IPS-20b (cell line): ENCODE data around the gene SEMA3E.
A peak's percentile ranks its signal among the peaks of the same experiment; 100 is the strongest.

Experiments
- H3K27ac ChIP-seq: one replicate; pipeline ENCODE4 v1.5.1; 2013; ENCODE audit warnings: low read length
- H3K27me3 ChIP-seq: 2 replicates; pipeline ENCODE4 v1.6.1; 2013; ENCODE audit warnings: mild to moderate bottlenecking, low read length, inconsistent platforms; ENCODE audit not compliant: insufficient read depth
- H3K36me3 ChIP-seq: 2 replicates; pipeline ENCODE4 v1.6.1; 2013; ENCODE audit warnings: low read depth, mild to moderate bottlenecking, inconsistent platforms, low read length, moderate library complexity; ENCODE audit not compliant: insufficient read depth
- H3K4me1 ChIP-seq: 2 replicates; pipeline ENCODE4 v1.6.1; 2013; ENCODE audit warnings: mild to moderate bottlenecking, control low read depth, inconsistent platforms, low read length, moderate library complexity; ENCODE audit not compliant: insufficient read depth
- H3K4me3 ChIP-seq: 2 replicates; pipeline ENCODE4 v1.5.1; 2013; ENCODE audit warnings: mild to moderate bottlenecking, low read length, inconsistent platforms
- H3K9ac ChIP-seq: 2 replicates; pipeline ENCODE4 v1.6.1; 2013; ENCODE audit warnings: low read depth, mild to moderate bottlenecking, inconsistent platforms, low read length, moderate library complexity
- H3K9me3 ChIP-seq: 2 replicates; pipeline ENCODE4 v1.6.1; 2013; ENCODE audit warnings: mild to moderate bottlenecking, low read depth, low read length, inconsistent platforms; ENCODE audit not compliant: insufficient read depth

SEMA3E gene

DNA sequence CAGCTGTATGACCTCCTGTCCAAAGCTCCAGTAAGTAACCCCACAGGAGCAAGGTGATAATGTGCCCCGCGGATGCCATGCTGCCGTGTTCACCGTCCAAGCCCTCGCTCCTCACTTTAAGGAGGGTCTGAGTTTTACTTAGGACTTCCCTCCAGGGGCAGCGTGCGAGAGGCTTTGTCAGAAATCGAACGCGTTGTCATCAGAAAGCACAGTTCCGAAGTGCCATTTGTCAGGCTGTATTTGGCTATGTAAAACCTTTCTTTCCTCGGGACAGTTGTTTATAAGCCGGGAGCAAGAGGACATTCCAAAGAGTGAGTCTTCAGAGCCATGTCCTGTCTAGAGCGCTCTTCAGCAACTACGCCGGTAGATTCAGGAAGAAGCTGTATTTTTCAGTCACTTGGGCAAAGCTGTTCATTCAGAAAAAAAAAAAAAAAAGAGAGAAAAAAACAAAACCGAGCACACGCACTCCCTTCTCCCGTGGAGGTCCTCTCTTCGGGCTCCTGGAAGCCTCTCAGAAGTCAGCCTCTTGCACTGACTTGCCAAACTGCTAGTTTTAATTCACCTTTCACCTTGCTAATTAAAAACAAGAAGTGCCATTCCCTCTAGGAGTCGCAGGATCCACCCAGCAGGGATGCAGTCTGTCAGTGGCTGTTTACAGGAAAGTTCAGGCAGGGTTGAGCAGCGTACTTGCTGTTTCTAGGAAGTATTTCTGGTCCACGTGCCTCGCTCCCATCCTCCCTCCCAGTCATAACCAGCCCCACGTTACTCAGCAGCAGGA is at the start of gene SEMA3E:
TSS of gene SEMA3E (minus strand) at position 676 of the 778 bp plus-strand sequence.
- H3K27ac ChIP-seq, result no peak within 1 kb of the TSS
- H3K4me1 ChIP-seq, result peaks cover 12% of the 10 kb centered on the region; the same call in 1 of the 2 replicates

DNA sequence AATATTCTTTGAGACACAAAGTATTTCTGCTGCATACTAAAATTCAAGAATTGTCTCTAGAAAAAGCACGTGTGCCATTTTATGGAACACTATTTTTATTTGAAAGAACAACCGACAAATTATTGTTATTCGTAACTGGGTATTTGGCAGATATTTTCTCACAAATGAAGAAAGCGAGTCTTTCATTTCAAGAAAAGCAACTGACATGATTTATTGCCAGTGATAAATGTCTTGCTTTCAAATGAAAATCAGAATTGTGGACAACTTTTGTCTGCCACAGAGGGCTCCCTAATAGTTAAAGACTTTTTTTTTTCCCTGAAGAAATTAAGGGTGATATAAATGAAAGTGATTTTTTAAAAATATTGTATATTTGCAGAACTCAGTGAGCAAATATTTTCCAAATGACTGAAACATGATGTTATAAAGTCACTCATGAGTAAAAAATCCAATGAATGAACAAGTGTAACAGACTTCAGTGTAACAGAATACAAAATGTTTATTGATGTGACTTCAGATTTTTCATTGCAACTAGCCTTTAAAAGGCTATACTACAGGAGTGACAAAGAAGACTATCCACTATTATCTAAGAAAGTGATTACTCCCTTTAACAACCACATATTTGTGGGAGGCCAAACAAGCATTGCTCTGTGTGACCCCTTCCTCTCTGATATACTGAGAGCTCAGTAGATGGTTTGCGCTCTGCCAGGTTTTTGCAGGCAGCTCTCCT is 49.0 kb upstream of the SEMA3E start:
- no peak overlapping the region for H3K4me3 ChIP-seq
- peaks cover 31% of the 10 kb centered on the region for H3K4me1 ChIP-seq
- no peak overlapping the region for H3K9ac ChIP-seq
- H3K27ac ChIP-seq, result no peak overlapping the region
- H3K36me3 ChIP-seq, result no peaks in the 10 kb centered on the region
- no peaks in the 10 kb centered on the region for H3K9me3 ChIP-seq
- peaks cover 55% of the 10 kb centered on the region for H3K27me3 ChIP-seq

More for the DNA sequence above, at the start of gene SEMA3E:
- peak within 1 kb of the TSS; percentile 69 for H3K4me3 ChIP-seq
- H3K27me3 ChIP-seq, result no peaks in the 10 kb centered on the region
- peak within 1 kb of the TSS; percentile 21; the same call in 1 of the 2 replicates for H3K9ac ChIP-seq
- no peaks in the 10 kb centered on the region for H3K36me3 ChIP-seq
- H3K9me3 ChIP-seq, result no peaks in the 10 kb centered on the region

DNA sequence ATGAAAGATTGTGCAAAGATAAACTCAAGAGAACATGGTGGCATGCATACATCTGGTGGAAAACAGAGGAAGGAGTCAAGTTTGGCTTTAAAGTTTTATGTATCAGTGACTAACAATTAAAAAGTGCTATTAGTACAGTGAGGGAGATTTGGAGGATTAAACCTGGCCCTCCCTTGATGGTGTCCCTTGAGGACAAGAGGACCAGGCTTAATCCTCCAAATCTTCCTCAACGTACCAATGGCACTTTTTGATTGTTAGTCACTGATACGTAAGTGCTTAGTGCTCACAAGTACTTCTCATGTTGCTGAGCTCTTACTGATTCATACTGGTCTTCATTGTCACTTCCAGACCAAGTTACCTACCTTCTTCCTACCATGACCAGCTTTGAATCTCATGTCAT is 47.2 kb upstream of the SEMA3E start:
- no peaks in the 10 kb centered on the region for H3K36me3 ChIP-seq
- peaks cover 44% of the 10 kb centered on the region for H3K4me1 ChIP-seq
- no peak overlapping the region for H3K9ac ChIP-seq
- H3K9me3 ChIP-seq, result no peaks in the 10 kb centered on the region
- peak overlapping the region; percentile 29 for H3K4me3 ChIP-seq
- H3K27ac ChIP-seq, result no peak overlapping the region
- H3K27me3 ChIP-seq, result peaks cover 55% of the 10 kb centered on the region

DNA sequence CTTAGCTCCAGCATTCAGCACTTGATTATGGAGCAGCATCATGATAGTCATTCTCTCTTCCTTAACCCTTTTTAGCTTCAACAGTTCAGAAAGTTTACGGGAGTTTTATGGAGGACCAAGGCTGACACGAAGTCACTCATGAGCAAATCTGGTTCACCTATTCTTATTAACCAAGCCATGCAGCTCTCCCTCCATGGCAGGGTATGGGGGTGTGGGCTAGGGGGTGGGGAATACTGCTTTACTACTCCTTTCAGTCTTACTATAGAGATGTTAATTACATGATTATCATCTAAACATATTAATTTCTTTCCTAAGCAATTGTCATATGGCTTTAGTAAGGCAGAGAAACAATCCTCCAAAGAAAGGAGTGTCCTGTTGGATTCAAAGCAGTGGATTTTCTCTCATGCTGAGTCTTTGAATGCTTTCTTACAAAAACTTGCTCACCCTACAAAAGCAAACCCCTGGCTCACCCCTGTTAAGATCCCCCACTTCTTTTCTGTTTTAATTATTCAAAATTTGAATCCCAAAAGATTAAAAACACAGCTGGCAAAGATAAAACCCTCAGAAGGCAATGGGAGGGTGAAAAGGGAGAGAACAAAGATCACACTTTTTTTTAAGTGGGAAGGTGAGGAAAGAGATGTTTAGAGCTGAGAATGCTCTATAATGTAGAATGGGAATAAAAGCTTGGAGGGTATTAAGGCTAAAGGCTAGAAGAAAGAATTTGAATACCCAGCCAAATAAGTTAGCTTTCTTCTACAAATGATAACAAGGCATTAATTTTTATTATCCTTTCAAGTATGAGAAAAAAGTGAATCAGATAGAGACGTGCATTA is 46.4 kb upstream of the SEMA3E start:
- Histone ChIP-seq H3K27ac (no peak overlapping the region), H3K4me1 (peaks cover 49% of the 10 kb centered on the region)

DNA sequence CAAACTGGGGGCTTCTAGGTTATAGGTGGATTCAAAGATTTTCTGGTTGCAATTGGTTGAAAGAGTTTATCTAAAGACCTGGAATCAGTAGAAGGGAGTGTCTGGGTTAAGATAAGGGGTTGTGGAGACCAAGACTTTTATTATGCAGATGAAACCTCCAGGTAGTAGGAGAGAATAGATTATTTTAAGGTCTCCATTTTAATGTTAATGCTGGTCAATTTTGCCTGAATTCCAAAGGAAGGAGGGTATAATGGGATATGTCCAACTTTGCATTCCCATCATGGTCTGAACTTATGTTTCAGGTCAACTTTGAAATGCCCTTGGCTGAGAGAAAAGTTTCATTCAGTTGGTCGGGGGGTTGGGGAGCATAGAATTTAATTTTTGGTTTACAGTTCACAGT is 44.3 kb upstream of the SEMA3E start:
- Histone ChIP-seq H3K36me3 (no peaks in the 10 kb centered on the region), H3K4me1 (peaks cover 58% of the 10 kb centered on the region), H3K4me3 (peak overlapping the region; percentile 3; the same call in 1 of the 2 replicates), H3K27me3 (peaks cover 46% of the 10 kb centered on the region), H3K9ac (no peak overlapping the region), H3K9me3 (no peaks in the 10 kb centered on the region), H3K27ac (no peak overlapping the region)

More for the DNA sequence above, 46.4 kb upstream of the SEMA3E start:
- Histone ChIP-seq H3K36me3 (no peaks in the 10 kb centered on the region), H3K9ac (no peak overlapping the region), H3K27me3 (peaks cover 55% of the 10 kb centered on the region), H3K9me3 (no peaks in the 10 kb centered on the region), H3K4me3 (peak overlapping the region; percentile 29)

DNA sequence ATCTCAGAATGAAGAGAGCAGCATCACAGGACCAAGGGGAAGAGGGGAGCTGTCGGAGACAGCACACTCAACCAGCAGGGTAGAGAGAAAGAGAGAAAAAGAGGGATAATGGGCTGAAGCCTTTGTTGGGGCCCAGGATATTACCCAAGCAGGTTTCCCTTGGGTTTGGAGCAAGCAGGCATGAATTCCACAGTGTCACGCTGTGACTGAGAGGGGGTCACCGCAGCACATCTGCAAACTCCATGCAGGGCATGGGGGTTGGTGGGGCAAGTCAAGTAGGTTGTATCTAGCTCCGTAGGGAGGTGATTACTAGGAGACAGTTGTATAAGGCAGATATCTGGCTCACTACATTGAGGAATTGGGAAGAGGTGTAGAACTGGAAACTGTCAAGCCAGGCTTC is 42.2 kb upstream of the SEMA3E start:
- H3K9ac ChIP-seq, result peak overlapping the region; percentile 4; the same call in 1 of the 2 replicates
- H3K36me3 ChIP-seq, result no peaks in the 10 kb centered on the region
- no peak overlapping the region for H3K27ac ChIP-seq

DNA sequence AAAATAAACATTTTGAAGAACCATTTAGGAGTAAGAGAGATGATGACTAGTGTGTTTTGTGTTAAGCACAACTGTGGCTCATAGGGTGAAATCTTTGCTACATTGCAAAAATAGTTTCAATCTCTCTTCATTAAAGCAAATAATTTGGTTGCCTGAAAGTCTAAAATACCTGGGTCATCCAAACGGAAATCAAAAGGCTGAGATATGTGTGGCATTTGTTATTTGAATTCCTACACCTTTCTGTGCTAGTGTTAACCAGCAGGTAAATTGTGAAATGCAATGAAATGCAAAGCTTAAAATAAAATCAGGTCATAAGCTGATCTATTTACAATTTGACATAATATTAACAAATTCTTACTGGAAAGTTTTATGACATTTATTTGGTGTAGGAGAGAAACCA is 40.9 kb upstream of the SEMA3E start:
- Histone ChIP-seq H3K27me3 (peaks cover 20% of the 10 kb centered on the region; the same call in 1 of the 2 replicates), H3K4me1 (peaks cover 54% of the 10 kb centered on the region), H3K4me3 (no peak overlapping the region), H3K9ac (no peak overlapping the region), H3K36me3 (no peaks in the 10 kb centered on the region), H3K9me3 (no peaks in the 10 kb centered on the region), H3K27ac (no peak overlapping the region)

More for the DNA sequence above, 42.2 kb upstream of the SEMA3E start:
- peaks cover 59% of the 10 kb centered on the region for H3K4me1 ChIP-seq
- peak overlapping the region; percentile 44; the same call in 1 of the 2 replicates for H3K4me3 ChIP-seq
- peaks cover 25% of the 10 kb centered on the region for H3K27me3 ChIP-seq
- H3K9me3 ChIP-seq, result no peaks in the 10 kb centered on the region

DNA sequence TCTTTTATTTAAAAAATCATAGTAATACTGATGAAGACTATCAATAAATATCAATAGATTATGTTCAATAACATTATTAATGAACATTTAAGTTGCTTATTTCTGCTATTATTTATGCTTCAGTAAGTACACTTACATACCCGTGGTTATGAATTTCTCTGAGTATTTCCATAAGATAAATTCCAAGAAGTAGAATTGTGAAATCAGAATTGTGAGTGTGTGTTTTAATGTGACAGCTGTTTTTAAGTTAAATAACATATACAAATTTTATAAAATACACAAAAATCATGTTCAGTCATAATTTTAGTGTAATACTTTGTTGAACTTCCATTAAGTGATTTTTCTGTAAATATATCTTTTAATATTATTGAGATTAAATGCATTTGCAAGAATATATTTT is 37.5 kb upstream of the SEMA3E start:
- H3K4me3 ChIP-seq, result no peak overlapping the region
- H3K27me3 ChIP-seq, result peaks cover 16% of the 10 kb centered on the region; the same call in 1 of the 2 replicates
- no peaks in the 10 kb centered on the region for H3K36me3 ChIP-seq
- H3K27ac ChIP-seq, result no peak overlapping the region
- H3K9me3 ChIP-seq, result no peaks in the 10 kb centered on the region
- peaks cover 41% of the 10 kb centered on the region; the same call in 1 of the 2 replicates for H3K4me1 ChIP-seq
- H3K9ac ChIP-seq, result no peak overlapping the region

DNA sequence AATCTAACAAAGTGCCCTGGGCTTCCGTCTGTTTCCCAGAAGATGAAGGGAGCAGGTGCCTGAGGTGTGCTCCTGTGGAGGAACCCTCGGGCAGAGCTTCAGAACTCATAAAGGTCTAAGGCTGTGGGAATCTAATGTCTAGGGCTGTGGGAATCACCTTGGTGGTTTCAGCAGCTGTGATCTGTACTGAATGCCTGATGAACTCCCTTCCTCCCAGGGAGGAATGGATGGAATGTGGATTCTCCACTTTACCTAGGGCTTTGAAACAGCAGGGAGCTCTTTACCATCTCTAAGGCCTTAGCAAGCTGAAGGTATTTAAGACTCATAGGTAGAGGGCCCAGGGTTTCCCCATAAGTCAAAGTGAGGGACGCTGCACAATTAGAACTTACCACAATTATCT is 36.0 kb upstream of the SEMA3E start:
- peak overlapping the region; percentile 36 for H3K4me3 ChIP-seq
- H3K9ac ChIP-seq, result no peak overlapping the region
- peaks cover 29% of the 10 kb centered on the region; the same call in 1 of the 2 replicates for H3K4me1 ChIP-seq
- H3K36me3 ChIP-seq, result no peaks in the 10 kb centered on the region
- H3K9me3 ChIP-seq, result no peaks in the 10 kb centered on the region
- no peak overlapping the region for H3K27ac ChIP-seq
- H3K27me3 ChIP-seq, result peaks cover 16% of the 10 kb centered on the region; the same call in 1 of the 2 replicates

DNA sequence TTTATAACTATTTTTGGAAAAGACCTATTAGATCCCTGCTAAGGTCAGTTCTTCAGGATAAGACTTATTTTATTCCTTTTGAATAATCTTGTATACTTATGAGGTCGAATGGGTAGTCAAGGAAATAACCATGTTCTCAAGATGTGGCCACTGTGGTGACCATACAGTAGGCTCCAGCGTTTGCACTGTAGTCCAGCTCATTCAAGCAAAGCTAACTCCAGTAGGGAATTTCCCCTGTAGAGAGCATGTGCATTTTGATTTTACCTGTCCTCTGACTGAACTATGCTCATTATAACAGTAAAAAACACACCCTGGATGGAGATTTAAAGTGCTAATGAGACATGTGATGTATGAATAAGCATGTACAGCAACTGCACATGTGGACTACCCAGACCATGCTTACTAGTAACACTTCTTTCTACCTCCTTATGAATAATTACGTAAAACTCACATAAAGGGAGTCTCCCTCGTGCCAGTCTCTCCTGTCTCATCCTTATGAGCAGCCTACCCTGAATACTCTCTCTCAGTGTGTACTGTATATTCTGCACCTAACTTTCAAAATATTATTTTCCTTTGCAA is 32.4 kb upstream of the SEMA3E start:
- Histone ChIP-seq H3K36me3 (no peaks in the 10 kb centered on the region), H3K27ac (no peak overlapping the region)

More for the DNA sequence above, 32.4 kb upstream of the SEMA3E start:
- no peaks in the 10 kb centered on the region for H3K9me3 ChIP-seq
- H3K4me3 ChIP-seq, result no peak overlapping the region
- H3K27me3 ChIP-seq, result peaks cover 16% of the 10 kb centered on the region; the same call in 1 of the 2 replicates
- no peak overlapping the region for H3K9ac ChIP-seq
- peaks cover 15% of the 10 kb centered on the region; the same call in 1 of the 2 replicates for H3K4me1 ChIP-seq
